Prostate gland (tissue), 2 donors: ENCODE data around the gene HEXA. TPM values are rescaled to one million over a fixed set of nuclear protein-coding genes. Genes with fewer than 3 reads are reported as not detected.
A peak's percentile ranks its signal among the peaks of the same experiment; 100 is the strongest.

Experiments
- DNase-seq: peaks from one replicate; pipeline ENCODE4 v3.0.0-alpha.2; 2019; ENCODE audit warnings: low spot score
- H3K27ac ChIP-seq, 2 donors: fragments of 200-600 bp; sonication (generic); 2 replicates each; pipeline ENCODE4 v1.5.1; 2017 to 2019
- H3K27me3 ChIP-seq: fragments of 200-600 bp; sonication (generic); replicated peaks from 2 replicates; pipeline ENCODE4 v1.5.1; 2019; ENCODE audit not compliant: insufficient read depth
- H3K36me3 ChIP-seq, 2 donors: fragments of 200-600 bp; sonication (generic); 1 replicate in 1 of 2; 2 replicates in 1 of 2; pipeline versions ENCODE4 v1.5.1 to v1.8.1; 2017 to 2019
- H3K4me1 ChIP-seq: fragments of 200-600 bp; sonication (generic); replicated peaks from 2 replicates; pipeline ENCODE4 v1.5.1; 2019
- H3K4me3 ChIP-seq, 2 donors: fragments of 200-600 bp; sonication (generic); 2 replicates each; pipeline ENCODE4 v1.5.1; 2017 to 2019
- H3K9me3 ChIP-seq: fragments of 200-600 bp; sonication (generic); 2 replicates; pipeline ENCODE4 v1.5.1; 2017
- POLR2A ChIP-seq: fragments of 450-650 bp; IDR thresholded peaks from one replicate; pipeline ENCODE4 v1.6.1; 2016; ENCODE audit warnings: antibody characterized with exemption, mild to moderate bottlenecking
- POLR2AphosphoS5 ChIP-seq: sonication (generic); formaldehyde crosslinking; IDR thresholded peaks from one replicate; pipeline ENCODE4 v1.6.1; 2017; ENCODE audit warnings: antibody characterized with exemption
- WGBS: methylation state at CpG from one replicate; pipeline ENCODE4 v1.1.5; 2018; 5-methylcytosine and 5-hydroxymethylcytosine counted together
- intact Hi-C: fragments of 100-400 bp; cut with DNase I; formaldehyde crosslinking; loops from one replicate; pipeline ENCODE4 v1.14.2; 2022
- total RNA-seq, 2 donors: library from RNA; depleted of rRNA; stranded (reverse); fragments of >200 nt; gene quantifications; one replicate each; pipeline ENCODE4 v1.1.0, GENCODE V29; 2016
- TF ChIP-seq, protein P1 (sequence below), 4 experiments: fragments of 200-600 bp in 2 of 4; fragments of 450-650 bp in 2 of 4; sonication (generic) in 2 of 4; IDR thresholded peaks; 1 replicate in 3 of 4; 2 replicates in 1 of 4; pipeline ENCODE4 v1.5.1; 2016 to 2019; ENCODE audit warnings: antibody characterized with exemption in 4 of 4, mild to moderate bottlenecking in 2 of 4, moderate library complexity in 2 of 4

The HEXA gene
- total RNA-seq, 2 donors from 2014 or later: 78.1 to 176 TPM

DNA sequence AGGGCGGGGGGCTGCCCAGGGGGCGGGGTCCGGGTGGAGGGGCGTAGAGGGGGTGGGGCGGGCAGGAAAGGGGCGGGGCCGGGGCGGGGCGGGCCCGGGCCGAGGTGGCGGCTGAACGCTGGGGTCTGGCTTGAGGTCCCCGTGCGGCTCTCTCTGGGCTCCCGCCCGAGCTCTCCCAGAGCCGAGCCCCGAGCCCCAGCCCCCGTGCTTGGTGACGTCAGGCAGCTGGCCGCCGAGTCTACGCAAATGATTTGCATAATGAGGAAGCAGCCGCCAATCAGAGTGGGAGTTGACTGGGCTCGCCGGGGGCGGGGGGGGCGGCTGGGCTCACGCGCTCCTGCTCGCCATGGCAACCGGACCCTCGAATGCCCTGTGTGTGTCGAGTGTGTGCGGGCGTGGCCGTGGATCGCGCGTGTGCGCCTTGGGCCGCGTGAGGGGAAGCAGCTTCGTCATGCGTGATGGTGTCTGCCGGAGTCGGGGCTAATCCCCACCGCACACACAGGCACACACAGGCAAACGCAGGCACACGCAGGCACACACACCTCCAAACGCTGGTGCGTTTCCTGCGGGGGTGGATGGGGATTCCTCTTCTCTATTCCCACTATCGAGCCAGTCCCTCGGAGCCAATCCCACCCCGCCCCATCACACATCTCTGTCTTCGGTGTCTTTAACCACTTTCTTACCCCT lies 55.7 kb downstream of the HEXA start, which contains the start of gene CELF6:
CELF6 (minus strand) TSS at position 173 of the 687 bp plus-strand sequence. CDS start 283 bp downstream, outside the sequence.
- no peaks in the 10 kb centered on the region for H3K36me3 ChIP-seq
- no peaks in the 10 kb centered on the region for H3K27me3 ChIP-seq
- H3K27ac ChIP-seq: peak within 1 kb of the TSS in 1 of 2 donors; percentile 37
- H3K9me3 ChIP-seq: no peaks in the 10 kb centered on the region
- peak; percentile 73 for DNase-seq
- peak within 1 kb of the TSS; percentile 37 to 55 for H3K4me3 ChIP-seq
- WGBS: under 1% methylated on average over 48 of the region's 58 CpGs
- H3K4me1 ChIP-seq: no peaks in the 10 kb centered on the region
- TF ChIP-seq, protein P1, sequence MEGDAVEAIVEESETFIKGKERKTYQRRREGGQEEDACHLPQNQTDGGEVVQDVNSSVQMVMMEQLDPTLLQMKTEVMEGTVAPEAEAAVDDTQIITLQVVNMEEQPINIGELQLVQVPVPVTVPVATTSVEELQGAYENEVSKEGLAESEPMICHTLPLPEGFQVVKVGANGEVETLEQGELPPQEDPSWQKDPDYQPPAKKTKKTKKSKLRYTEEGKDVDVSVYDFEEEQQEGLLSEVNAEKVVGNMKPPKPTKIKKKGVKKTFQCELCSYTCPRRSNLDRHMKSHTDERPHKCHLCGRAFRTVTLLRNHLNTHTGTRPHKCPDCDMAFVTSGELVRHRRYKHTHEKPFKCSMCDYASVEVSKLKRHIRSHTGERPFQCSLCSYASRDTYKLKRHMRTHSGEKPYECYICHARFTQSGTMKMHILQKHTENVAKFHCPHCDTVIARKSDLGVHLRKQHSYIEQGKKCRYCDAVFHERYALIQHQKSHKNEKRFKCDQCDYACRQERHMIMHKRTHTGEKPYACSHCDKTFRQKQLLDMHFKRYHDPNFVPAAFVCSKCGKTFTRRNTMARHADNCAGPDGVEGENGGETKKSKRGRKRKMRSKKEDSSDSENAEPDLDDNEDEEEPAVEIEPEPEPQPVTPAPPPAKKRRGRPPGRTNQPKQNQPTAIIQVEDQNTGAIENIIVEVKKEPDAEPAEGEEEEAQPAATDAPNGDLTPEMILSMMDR (IDR thresholded peaks at IDR 0.05): no peak
- TF ChIP-seq POLR2AphosphoS5 (peak; percentile 15), POLR2A (no peak)
- intact Hi-C loops: loop anchor here (10.0 kb wide), 1 partner anchor 55 kb away; the partner anchor contains the start of gene HEXA

DNA sequence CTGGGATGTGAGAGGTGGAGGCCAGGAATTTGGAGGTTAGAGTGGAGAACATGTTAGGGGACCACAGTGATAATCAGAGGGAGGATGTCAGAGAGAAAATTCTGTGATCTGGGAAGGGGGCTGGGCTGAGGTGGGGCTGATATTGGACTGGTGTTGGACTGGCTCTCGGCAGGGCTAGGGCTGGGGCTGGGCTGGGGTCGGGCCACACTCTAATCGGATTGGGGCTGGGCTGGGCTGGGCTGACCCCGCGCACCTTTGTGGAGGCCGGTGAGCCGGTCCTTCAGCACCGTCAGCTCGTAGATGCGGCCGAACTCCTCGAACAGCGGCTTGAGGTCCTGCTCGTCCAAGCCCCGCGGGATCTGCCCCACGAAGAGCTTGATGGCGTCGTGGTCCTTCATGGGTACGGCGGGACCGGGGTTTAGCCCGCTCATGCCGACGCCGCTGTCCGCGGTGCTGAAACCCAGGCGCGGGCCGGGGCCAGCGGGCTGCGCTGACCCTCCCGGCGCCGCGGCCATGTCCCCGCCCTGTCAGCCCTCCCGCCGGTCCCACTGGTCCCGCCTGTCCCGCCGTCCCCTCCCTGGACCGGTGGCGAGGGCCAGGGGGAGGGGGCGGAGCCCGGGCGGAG lies 56.3 kb downstream of the HEXA start:
- Histone ChIP-seq H3K9me3 (no peaks in the 10 kb centered on the region), H3K4me1 (no peaks in the 10 kb centered on the region), H3K4me3 (peak overlapping the region; percentile 37 to 55), H3K27me3 (no peaks in the 10 kb centered on the region), H3K36me3 (no peaks in the 10 kb centered on the region), H3K27ac (peak overlapping the region in 1 of 2 donors; percentile 37)
- intact Hi-C loops: loop anchor here (10.0 kb wide), 1 partner anchor 55 kb away; the partner anchor contains the start of gene HEXA
- DNase-seq: peak; percentile 62
- WGBS: 20% methylated on average over 13 of the region's 48 CpGs
- no peak for TF ChIP-seq POLR2AphosphoS5
- TF ChIP-seq POLR2A: no peak
- TF ChIP-seq, protein P1 (IDR thresholded peaks at IDR 0.05): no peak

DNA sequence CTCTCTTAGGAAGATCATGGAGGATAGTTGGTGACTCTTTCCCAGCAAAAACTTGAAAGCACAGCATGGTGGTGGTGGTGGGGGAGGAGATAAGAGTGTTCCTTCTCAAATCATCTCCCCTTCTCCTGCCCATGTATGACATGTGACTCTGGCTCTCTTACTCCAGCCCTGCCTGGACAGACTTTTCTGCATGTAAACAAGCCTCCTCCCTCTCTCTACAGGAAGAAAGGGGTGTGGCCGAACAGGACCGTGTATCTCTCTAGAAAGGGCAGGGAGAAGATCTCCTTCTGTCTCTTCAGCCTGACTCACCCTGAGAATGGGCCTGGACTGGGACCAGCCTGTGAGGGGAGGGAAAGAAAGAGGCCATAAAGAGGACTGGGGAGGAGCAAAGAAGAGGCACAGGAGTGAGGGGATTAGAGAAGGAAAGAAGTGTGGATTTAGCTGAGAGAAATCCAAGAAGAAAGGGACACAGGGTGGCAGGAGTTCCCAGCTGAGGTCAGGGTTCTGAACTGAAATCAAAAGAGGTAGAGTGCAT lies 57.3 kb downstream of the HEXA start:
- H3K9me3 ChIP-seq: no peaks in the 10 kb centered on the region
- WGBS: 41% methylated on average over 2 of the region's 2 CpGs
- H3K4me1 ChIP-seq: no peaks in the 10 kb centered on the region
- no peak overlapping the region for H3K4me3 ChIP-seq
- no peak overlapping the region for H3K27ac ChIP-seq
- no peaks in the 10 kb centered on the region for H3K36me3 ChIP-seq
- TF ChIP-seq POLR2A: no peak
- TF ChIP-seq, protein P1 (IDR thresholded peaks at IDR 0.05): no peak
- no peak for DNase-seq
- intact Hi-C loops: loop anchor here (10.0 kb wide), 1 partner anchor 56 kb away; the partner anchor contains the start of gene HEXA
- H3K27me3 ChIP-seq: no peaks in the 10 kb centered on the region

DNA sequence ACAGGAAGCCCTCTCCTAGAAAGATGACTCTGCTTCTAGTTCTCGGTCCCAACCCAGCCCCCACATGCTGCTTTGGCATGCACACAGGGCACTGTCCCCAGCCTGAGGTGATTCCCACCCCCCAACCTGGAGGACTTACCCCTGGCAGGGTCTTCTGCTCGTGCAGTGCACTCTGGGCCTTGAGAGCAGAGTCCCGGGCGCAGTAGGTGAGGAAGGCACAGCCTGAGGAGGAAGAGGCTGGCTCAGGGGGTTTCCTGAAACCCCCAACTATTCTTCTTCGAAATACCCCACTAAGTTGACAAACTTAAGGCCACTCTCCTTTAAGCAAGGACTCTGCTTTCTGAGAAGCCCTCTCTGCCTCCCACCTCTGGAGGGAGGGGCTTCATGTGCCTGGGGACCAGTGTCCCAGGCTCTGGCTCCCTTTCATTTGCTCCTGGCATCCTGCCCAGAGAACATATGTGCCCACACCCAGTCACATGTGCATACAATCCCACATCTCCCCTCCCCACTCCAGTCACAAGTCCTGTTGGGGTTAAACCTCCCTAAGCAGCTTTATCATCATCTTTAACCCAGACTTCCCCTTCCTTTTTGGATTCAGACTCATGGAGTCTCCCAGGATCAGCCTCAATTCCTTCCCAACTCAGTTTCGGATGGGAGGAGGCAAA lies 60.0 kb downstream of the HEXA start:
- no peak for DNase-seq
- intact Hi-C loops: loop anchor here (10.0 kb wide), 1 partner anchor 59 kb away; the partner anchor contains the start of gene HEXA

DNA sequence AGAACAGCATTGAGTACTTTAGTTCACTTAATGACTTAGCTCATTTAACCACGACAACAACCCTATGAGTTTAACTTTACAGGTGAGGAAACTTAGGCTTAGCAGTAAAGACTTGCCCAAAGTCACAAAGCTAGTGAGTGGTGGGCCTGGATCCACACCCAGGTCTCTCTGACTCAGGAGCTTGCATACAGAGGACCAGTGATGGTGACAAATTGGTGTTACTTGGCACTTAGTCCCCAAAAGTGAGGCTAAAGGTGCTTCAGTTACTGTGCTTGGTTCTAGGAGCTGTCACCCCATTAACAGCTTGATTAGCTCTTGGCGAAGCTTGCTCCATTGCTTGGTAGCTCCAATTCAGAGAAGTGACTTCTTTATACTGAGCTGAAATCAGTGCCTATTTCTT lies 61.9 kb downstream of the HEXA start:
- no peak for DNase-seq
- intact Hi-C loops: loop anchor here (10.0 kb wide), 1 partner anchor 61 kb away; the partner anchor contains the start of gene HEXA
- Histone ChIP-seq H3K9me3 (no peaks in the 10 kb centered on the region), H3K27ac (no peak overlapping the region), H3K4me1 (no peaks in the 10 kb centered on the region), H3K36me3 (no peaks in the 10 kb centered on the region), H3K4me3 (no peak overlapping the region), H3K27me3 (no peaks in the 10 kb centered on the region)
- WGBS: 89% methylated on average over 2 of the region's 2 CpGs
- no peak for TF ChIP-seq POLR2A
- no peak for TF ChIP-seq POLR2AphosphoS5
- TF ChIP-seq, protein P1 (IDR thresholded peaks at IDR 0.05): no peak

More for the DNA sequence above, 60.0 kb downstream of the HEXA start:
- TF ChIP-seq POLR2AphosphoS5: no peak
- Histone ChIP-seq H3K36me3 (no peaks in the 10 kb centered on the region), H3K4me3 (no peak overlapping the region), H3K4me1 (no peaks in the 10 kb centered on the region), H3K9me3 (no peaks in the 10 kb centered on the region), H3K27me3 (no peaks in the 10 kb centered on the region), H3K27ac (no peak overlapping the region)
- WGBS: 66% methylated on average over 6 of the region's 6 CpGs
